DND-41 (cell line): ENCODE measurements around the gene NDOR1.

Experiments used
- ATAC-seq: fragments of 200-7000 bp; cut with Tn5 transposase; 3 replicates; pipeline ENCODE4 v1.9.1; 2021; ENCODE audit warnings: low read depth; ENCODE audit not compliant: insufficient read depth
- DNase-seq: peaks from one replicate; pipeline ENCODE4 v3.0.0-alpha.2; 2020
- H2AFZ ChIP-seq: 2 replicates; pipeline ENCODE4 v1.6.0; 2012; ENCODE audit warnings: low read depth, low read length
- H3K27ac ChIP-seq: 2 replicates; pipeline ENCODE4 v1.5.1; 2012; ENCODE audit warnings: low read length, inconsistent platforms
- H3K27me3 ChIP-seq: fragments of 200-600 bp; sonication (generic); 2 replicates; pipeline ENCODE4 v1.6.0; 2012; ENCODE audit warnings: low read length, mild to moderate bottlenecking, inconsistent platforms; ENCODE audit not compliant: insufficient read depth, poor library complexity
- H3K36me3 ChIP-seq: 2 replicates; pipeline ENCODE4 v1.5.1; 2012; ENCODE audit warnings: low read length, inconsistent platforms; ENCODE audit not compliant: insufficient read depth
- H3K4me1 ChIP-seq: 2 replicates; pipeline ENCODE4 v1.5.1; 2012; ENCODE audit warnings: mild to moderate bottlenecking, low read length; ENCODE audit not compliant: insufficient read depth
- H3K4me2 ChIP-seq: 2 replicates; pipeline ENCODE4 v1.6.0; 2012; ENCODE audit warnings: mild to moderate bottlenecking, moderate library complexity, low read length, inconsistent platforms; ENCODE audit not compliant: insufficient read depth
- H3K4me3 ChIP-seq, 2 experiments: fragments of 200-600 bp in 1 of 2; shearing (Covaris generic) in 1 of 2; 2 replicates each; pipeline ENCODE4 v1.5.1; 2012 to 2016; ENCODE audit warnings: inconsistent platforms in 2 of 2, low read length in 2 of 2, mild to moderate bottlenecking in 2 of 2, low read depth in 1 of 2, moderate library complexity in 1 of 2
- H3K79me2 ChIP-seq: 2 replicates; pipeline ENCODE4 v1.6.0; 2012; ENCODE audit warnings: low read length, inconsistent platforms; ENCODE audit not compliant: insufficient read depth
- H3K9ac ChIP-seq: 2 replicates; pipeline ENCODE4 v1.6.0; 2012; ENCODE audit warnings: low read depth, mild to moderate bottlenecking, inconsistent platforms, low read length, moderate library complexity
- H3K9me3 ChIP-seq: 2 replicates; pipeline ENCODE4 v1.5.1; 2012; ENCODE audit warnings: low read length, moderate library complexity, mild to moderate bottlenecking, inconsistent platforms; ENCODE audit not compliant: insufficient read depth, severe bottlenecking
- H4K20me1 ChIP-seq: 2 replicates; pipeline ENCODE4 v1.6.0; 2012; ENCODE audit warnings: low read length; ENCODE audit not compliant: insufficient read depth
- CTCF ChIP-seq: IDR thresholded peaks from 2 replicates; pipeline ENCODE4 v1.5.1; 2012; ENCODE audit warnings: borderline replicate concordance, low read length, moderate library complexity, mild to moderate bottlenecking; ENCODE audit not compliant: poor library complexity, severe bottlenecking; ENCODE audit errors: extremely low read depth
- EZH2 ChIP-seq: IDR thresholded peaks from 3 replicates; pipeline ENCODE4 v1.6.1; 2012; ENCODE audit warnings: borderline replicate concordance, low read depth, mild to moderate bottlenecking, moderate library complexity, low read length, inconsistent platforms; ENCODE audit not compliant: severe bottlenecking

Gene NDOR1

GRCh38 chr9:137228506-137228967, 23.0 kb downstream of the NDOR1 start:
- H3K4me3 ChIP-seq, result no peak overlapping the region
- H2AFZ ChIP-seq, result no peak overlapping the region
- no peak overlapping the region for H3K4me2 ChIP-seq
- peaks cover 12% of the 10 kb centered on the region for H3K4me1 ChIP-seq
- no peak overlapping the region for H3K9ac ChIP-seq
- no peak overlapping the region for H3K27ac ChIP-seq
- no peak for ATAC-seq
- H4K20me1 ChIP-seq, result no peaks in the 10 kb centered on the region
- H3K79me2 ChIP-seq, result no peaks in the 10 kb centered on the region
- DNase-seq, result no peak
- H3K36me3 ChIP-seq, result no peaks in the 10 kb centered on the region
- H3K27me3 ChIP-seq, result no peaks in the 10 kb centered on the region
- H3K9me3 ChIP-seq, result no peaks in the 10 kb centered on the region
- no peak for TF ChIP-seq EZH2

DNA sequence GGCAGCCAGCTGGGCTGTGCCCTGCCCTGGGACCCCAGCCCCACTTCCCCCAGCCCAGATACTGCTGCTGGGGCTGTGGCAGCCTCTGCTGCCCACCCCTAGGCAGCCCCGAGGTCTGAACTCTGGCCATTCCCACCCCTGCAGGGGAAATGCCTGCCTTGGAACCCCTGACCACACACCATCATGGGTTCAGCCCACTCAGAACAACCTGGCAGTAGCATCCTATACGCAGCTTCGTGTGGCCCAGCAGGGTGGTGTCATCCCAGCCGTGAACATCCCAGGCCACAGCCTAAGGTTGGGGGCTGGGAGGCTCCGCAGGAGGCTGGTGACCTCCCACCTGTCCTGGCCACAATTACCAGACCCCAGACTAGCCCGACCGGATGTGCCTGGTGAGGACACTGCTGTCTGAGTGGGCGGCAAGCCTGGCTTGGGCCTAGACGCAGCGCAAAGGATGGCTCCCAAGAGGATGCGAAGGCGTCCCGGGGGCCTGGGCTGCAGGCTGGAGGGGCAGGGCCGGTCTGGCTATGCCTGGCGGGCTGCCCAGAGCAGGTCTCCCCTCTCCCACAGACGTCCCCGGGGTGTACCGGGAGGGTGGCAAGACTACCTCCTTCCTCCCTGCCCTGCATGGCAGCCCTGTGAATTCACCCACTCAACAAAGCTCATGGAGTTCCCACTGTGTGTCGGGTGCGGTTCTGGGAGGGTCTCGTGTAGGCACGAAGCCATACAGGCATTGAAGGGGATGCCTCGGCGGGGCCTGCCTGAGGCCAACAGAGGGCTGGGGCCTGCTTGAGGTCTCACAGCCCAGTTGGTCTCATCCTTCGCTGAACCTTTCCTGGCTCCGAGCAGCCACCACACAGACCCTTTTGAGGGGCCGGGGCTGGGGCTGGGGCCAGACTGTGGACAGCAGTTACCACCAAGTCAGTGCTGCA, 23.7 kb downstream of the NDOR1 start:
- no peak overlapping the region for H3K4me2 ChIP-seq
- no peak overlapping the region for H3K9ac ChIP-seq
- H3K9me3 ChIP-seq, result no peaks in the 10 kb centered on the region
- no peak overlapping the region for H3K4me3 ChIP-seq
- H3K4me1 ChIP-seq, result peaks cover 8% of the 10 kb centered on the region
- no peaks in the 10 kb centered on the region for H3K79me2 ChIP-seq
- ATAC-seq, result no peak
- H3K27me3 ChIP-seq, result no peaks in the 10 kb centered on the region
- no peak overlapping the region for H3K27ac ChIP-seq
- H4K20me1 ChIP-seq, result no peaks in the 10 kb centered on the region
- no peaks in the 10 kb centered on the region for H3K36me3 ChIP-seq
- no peak for TF ChIP-seq EZH2
- TF ChIP-seq CTCF, result no peak
- no peak for DNase-seq
- H2AFZ ChIP-seq, result no peak overlapping the region

DNA sequence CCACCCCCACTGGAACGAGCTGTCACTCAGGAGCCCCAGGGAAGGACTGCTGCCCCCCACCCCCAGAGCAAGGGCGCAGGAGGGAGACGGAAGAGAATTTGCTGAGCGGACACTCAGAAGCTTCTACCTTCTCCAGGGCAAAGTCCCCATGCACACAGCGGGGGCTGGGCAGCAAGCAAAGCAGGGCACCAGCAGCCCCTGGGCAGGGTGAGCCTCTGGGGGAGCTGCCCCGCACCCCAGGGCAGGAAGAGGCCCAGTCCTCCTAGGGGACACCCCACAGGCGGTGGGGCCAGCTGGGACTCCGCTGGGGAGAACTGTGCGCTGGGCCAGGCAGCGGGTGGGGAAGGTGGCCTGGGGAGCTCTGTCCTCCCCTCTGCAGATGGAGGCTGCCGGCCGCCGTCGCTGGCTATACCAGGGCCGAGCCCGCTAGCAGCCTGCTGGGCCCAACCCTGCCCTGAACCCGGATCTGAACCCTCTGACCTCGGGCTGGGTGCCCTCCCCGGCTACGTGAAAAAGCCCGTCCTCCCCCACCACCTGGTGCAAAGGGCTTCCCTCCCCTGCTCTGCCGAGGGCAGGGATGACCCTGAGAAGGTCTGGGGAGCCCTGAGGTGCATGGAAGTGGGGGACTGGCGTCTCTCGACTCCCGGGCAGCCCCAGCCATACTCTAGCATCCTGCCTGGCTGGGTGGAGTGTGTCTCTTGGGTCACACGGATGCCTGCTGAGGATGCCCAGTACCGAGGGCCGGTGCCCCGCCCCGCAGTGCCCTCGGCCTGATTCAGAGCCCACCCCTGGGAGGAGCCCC, 24.6 kb downstream of the NDOR1 start:
- no peak overlapping the region for H3K4me3 ChIP-seq
- H3K36me3 ChIP-seq, result no peaks in the 10 kb centered on the region
- peaks cover 2% of the 10 kb centered on the region; the same call in 1 of the 2 replicates for H3K4me1 ChIP-seq
- H3K27ac ChIP-seq, result no peak overlapping the region
- no peaks in the 10 kb centered on the region for H3K27me3 ChIP-seq
- H2AFZ ChIP-seq, result no peak overlapping the region
- DNase-seq (no peak), ATAC-seq (no peak)
- H4K20me1 ChIP-seq, result no peaks in the 10 kb centered on the region
- H3K9ac ChIP-seq, result no peak overlapping the region
- H3K4me2 ChIP-seq, result no peak overlapping the region
- H3K9me3 ChIP-seq, result no peaks in the 10 kb centered on the region
- no peak for TF ChIP-seq EZH2
- TF ChIP-seq CTCF, result no peak
- no peaks in the 10 kb centered on the region for H3K79me2 ChIP-seq
